GM20431 (cell line): Measurements from ENCODE around the gene ZNF808.
"Not testable (repeated sequence)": the region's sequence is repeated elsewhere in the genome, so short reads cannot be mapped to it uniquely, and the experiment has no call there.

Experiments
- in situ Hi-C: fragments of 300-500 bp; cut with MseI, MboI; formaldehyde crosslinking; loops from one replicate; pipeline ENCODE4 v1.15.0; 2020; ENCODE audit warnings: low sequenced_read_pairs; ENCODE audit not compliant: unreplicated experiment

Gene ZNF808

GRCh38 chr19:52535385-52535770 is 7.9 kb downstream of the ZNF808 start:
- in situ Hi-C loops, result not testable (repeated sequence)

GRCh38 chr19:52535771-52536447 is 8.4 kb downstream of the ZNF808 start:
- in situ Hi-C loops, result no loop called here

GRCh38 chr19:52536448-52536800 is 9.0 kb downstream of the ZNF808 start:
- in situ Hi-C loops, result no loop called here

GRCh38 chr19:52538815-52539214 is 11.3 kb downstream of the ZNF808 start:
- in situ Hi-C loops, result not testable (repeated sequence)

GRCh38 chr19:52541176-52541575 is 13.7 kb downstream of the ZNF808 start:
- in situ Hi-C loops, result not testable (repeated sequence)

- in situ Hi-C loops, result no loop called here
Measured at GRCh38 chr19:52541608-52542007, 14.1 kb downstream of the ZNF808 start.

- in situ Hi-C loops, result not testable (repeated sequence)
Measured at GRCh38 chr19:52542541-52542940, 15.1 kb downstream of the ZNF808 start.

- in situ Hi-C loops, result no loop called here
Measured at GRCh38 chr19:52542984-52543664, 15.7 kb downstream of the ZNF808 start.

- in situ Hi-C loops, result no loop called here
Measured at GRCh38 chr19:52554216-52554971, 26.9 kb downstream of the ZNF808 start.

GRCh38 chr19:52557231-52557995 is 29.9 kb downstream of the ZNF808 start:
- in situ Hi-C loops, result no loop called here

GRCh38 chr19:52558732-52559445 is 31.4 kb downstream of the ZNF808 start:
- in situ Hi-C loops, result not testable (repeated sequence)

- in situ Hi-C loops, result not testable (repeated sequence)
Measured at GRCh38 chr19:52561611-52562010, 34.1 kb downstream of the ZNF808 start.

- in situ Hi-C loops, result no loop called here
Measured at GRCh38 chr19:52566121-52566520, 38.7 kb downstream of the ZNF808 start.

GRCh38 chr19:52566588-52566987 is 39.1 kb downstream of the ZNF808 start:
- in situ Hi-C loops, result no loop called here

- in situ Hi-C loops, result no loop called here
Measured at GRCh38 chr19:52567921-52568320, 40.5 kb downstream of the ZNF808 start.

GRCh38 chr19:52569638-52569999 is 42.2 kb downstream of the ZNF808 start:
- in situ Hi-C loops, result not testable (repeated sequence)

- in situ Hi-C loops, result no loop called here
Measured at GRCh38 chr19:52570000-52570861, 42.8 kb downstream of the ZNF808 start, which contains the start of gene ZNF701. Gene ZNF701 (plus strand): TSS chr19:52570287. CDS start chr19:52574148, 3,861 bp downstream.

- in situ Hi-C loops, result no loop called here
Measured at GRCh38 chr19:52584736-52585440, 57.4 kb downstream of the ZNF808 start.
